Measurements from ENCODE around the gene RARRES1.
"Not testable (repeated sequence)": the region's sequence is repeated elsewhere in the genome, so short reads cannot be mapped to it uniquely, and the experiment has no call there.

The RARRES1 gene

DNA sequence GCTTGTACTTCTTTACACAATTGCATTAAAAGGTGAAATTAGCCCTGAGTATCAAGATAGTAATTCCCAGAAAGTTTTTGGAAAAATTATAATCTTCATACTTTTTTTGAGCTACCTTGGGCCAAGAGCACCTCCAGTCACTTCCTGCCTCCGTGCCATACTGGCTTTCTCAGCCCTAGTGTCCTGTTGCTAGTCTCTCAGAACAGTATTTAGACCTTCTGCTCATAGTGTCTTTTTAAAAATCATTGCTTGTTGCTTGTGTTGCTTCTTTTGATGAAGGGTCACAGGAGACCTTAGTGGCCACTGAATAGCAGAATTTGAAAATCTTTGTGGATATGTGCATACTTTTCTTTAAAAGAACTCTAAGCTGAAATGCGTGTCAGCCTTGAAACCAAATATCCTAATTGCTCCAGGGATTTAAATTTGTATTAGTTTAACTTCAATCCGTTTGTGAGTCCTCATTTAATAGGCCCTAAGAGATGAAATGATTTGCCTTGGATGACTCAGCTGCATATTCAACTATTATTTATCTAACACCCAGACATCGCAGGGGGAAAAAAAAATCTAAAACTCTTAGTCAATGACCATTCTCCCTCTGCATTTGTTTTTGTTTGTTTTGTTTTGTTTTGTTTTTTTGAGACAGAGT lies 30.7 kb downstream of the RARRES1 start:
- FAIRE-seq (no peak), DNase-seq (ENCODE audit: insufficient read length, low spot score) (no peak)

- FAIRE-seq (no peak), DNase-seq (ENCODE audit: insufficient read length, low spot score) (no peak)
These were observed 31.7 kb downstream of the RARRES1 start for GRCh38 chr3:158700559-158700958.

- FAIRE-seq (no peak), DNase-seq (ENCODE audit: insufficient read length, low spot score) (no peak)
These were observed 35.6 kb downstream of the RARRES1 start for GRCh38 chr3:158696618-158697017.

DNA sequence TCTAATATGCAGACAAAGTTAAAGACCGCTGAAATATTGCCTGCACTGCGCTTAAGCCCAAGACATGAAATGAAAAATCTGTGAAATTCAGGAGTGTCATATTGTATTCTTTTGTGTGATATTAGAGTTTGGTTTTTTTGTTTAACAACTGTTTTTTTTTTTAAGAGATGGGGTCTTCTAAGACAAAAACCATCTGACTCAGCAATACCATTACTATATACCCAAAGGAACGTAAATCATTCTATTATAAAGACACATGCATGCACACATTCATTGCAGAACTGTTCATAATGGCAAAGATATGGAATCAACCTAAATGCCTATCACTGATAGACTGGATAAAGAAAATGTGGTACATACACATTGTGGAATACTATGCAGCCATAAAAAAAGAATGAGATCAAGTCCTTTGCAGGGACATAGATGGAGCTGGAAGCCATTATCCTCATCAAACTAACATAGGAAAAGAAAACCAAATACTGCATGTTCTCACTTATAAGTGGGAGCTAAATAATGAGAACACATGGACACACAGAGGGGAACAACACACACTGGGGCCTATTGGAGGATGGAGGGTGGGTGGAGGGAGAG lies 38.3 kb downstream of the RARRES1 start:
- not testable (repeated sequence) for DNase-seq (ENCODE audit: insufficient read length, low spot score); FAIRE-seq

DNA sequence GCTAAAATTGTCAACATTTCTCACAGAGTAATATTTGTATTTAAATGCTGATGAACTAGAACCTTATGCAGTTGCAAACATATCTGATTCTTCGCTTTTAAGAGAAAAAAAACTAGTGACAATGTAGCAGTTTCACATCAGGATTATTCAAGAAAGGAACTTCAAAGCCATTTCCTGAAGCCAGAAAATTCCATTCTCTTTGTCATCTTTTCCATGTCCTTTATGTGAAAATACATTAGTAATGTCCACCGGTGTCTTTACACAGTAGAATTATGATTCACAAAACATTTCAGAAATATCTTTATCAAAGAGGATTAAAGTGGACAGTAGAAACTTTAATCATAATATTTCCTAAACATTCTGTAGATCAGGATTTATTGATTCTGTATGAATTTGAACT lies 47.1 kb downstream of the RARRES1 start:
- no peak for DNase-seq (ENCODE audit: insufficient read length, low spot score)
- no peak for FAIRE-seq

DNA sequence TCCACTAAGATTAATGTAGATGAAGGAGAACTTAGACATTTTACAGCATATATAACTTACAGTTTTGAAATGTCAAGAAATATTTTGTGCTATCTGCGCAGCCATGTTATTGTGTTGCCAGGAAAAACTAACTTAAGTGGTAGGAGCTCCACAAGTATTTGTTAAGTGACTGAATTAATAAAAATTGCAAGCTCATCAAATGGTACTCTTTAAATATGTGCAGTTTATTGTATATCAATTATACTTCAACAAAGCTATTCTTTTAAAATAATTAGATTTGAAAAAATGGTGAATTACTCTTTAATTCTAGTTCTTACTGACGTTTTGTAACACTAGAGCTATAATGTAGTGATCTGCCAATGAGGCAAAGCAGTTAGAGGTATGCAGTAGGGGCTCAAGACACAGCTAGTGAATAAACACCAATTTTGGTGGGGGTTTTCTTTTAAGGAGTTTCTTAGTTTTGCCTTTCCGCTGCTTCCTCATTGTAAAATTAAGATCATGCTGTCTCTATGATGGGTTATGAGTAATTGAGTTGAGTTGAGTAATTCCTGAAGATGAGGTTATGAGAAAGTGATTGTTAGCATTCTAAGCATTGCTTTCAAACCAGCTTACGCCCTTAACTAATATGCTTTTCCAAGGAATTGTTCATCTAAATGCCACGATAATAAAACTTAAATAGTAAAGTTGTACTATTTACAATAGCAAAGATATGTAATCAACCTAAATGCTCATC lies 48.9 kb downstream of the RARRES1 start:
- DNase-seq (ENCODE audit: insufficient read length, low spot score): no peak
- no peak for FAIRE-seq

DNA sequence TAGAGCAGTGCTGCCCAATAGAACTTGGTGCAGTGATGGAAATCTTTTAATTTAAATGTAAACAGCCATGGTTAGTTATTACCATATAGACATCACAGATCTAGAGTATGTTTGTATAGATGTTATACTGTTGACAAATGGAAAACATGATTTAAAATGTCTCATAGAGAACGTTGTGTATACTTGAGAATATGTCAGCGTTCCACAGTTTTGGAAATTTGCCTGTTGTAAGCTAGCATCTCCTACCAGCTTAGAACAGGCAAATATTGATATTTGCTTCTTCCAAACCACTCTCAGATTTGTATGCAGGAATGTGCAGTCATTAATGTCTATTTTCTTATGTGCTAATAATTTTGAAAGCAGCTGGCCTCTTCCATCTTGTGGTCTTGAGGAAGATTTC lies 51.4 kb downstream of the RARRES1 start:
- DNase-seq (ENCODE audit: insufficient read length, low spot score) (no peak), FAIRE-seq (no peak)

DNA sequence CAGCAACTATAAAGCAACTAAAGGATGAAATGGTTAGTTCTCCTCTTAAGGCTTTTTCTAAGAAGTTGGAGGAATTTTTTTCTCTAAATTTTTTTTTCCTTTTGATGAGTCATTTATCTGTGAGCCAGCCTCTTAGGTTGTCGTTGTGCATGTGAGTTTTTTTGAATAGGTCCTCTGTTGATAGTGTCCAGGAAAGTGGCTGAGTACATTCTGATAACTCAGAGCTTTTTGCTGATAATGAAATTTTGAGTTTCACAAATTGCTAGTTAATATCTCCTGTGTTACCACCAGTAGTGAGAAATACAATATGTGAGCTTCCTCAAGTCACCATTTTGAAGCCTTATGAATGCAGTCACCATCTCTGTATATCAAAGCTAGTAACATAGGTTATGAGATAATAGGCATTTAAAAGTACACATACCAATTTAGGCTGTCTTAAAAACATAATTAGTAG lies 52.7 kb downstream of the RARRES1 start:
- FAIRE-seq (no peak), DNase-seq (ENCODE audit: insufficient read length, low spot score) (no peak)

DNA sequence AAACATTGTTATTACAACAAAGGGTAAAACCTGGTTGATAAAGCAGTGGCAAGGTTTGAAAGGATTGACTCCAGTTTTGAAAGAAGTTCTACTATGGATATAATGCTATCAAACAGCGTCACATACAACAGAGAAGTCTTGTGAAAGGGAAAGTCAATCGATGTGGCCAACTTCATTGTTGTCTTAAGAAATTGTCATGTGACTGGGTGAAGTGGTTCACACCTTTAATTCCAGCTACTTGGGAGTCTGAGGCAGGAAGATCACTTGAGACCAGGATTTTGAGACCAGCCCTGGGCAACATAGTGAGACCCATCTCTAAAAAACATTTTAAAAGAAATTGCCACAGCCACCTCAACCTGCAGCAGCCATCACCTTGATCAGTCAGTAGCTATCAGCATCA lies 53.6 kb downstream of the RARRES1 start:
- FAIRE-seq: no peak
- no peak for DNase-seq (ENCODE audit: insufficient read length, low spot score)

GRCh38 chr3:158672215-158673176 lies 59.8 kb downstream of the RARRES1 start, which contains the start of gene LXN:
Gene LXN (minus strand): TSS chr3:158672648. CDS start chr3:158672478, 170 bp downstream.
- FAIRE-seq (peak; percentile 67), DNase-seq (ENCODE audit: insufficient read length, low spot score) (peak; percentile 72)

GRCh38 chr3:158671821-158672214 lies 60.4 kb downstream of the RARRES1 start:
- FAIRE-seq: no peak
- no peak for DNase-seq (ENCODE audit: insufficient read length, low spot score)

DNA sequence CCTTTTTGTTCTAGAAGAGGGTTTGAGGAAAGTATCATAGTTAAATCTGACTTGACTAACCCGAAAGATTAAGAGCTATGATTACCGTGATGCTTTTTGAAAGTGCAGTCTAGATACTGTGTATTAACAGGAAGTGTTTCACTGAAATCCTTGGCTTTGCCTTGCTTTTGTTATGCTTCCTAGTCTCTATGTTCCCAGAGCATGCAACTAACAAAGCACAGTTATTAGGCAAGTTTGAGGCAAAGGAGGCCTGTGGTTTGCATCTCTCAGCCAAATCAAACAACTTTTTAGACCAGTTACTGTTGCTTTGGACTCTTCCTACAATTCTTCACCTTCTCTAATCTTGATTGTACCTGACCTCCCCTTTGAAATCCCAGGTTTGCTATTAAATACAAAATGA lies 63.8 kb downstream of the RARRES1 start:
- no peak for DNase-seq (ENCODE audit: insufficient read length, low spot score)
- FAIRE-seq: no peak

- FAIRE-seq (no peak), DNase-seq (ENCODE audit: insufficient read length, low spot score) (no peak)
These were observed 65.8 kb downstream of the RARRES1 start for GRCh38 chr3:158666416-158666815.

GRCh38 chr3:158663832-158664231 lies 68.4 kb downstream of the RARRES1 start:
- no peak for DNase-seq (ENCODE audit: insufficient read length, low spot score)
- no peak for FAIRE-seq

- no peak for FAIRE-seq
- DNase-seq (ENCODE audit: insufficient read length, low spot score): no peak
These were observed 69.0 kb downstream of the RARRES1 start for GRCh38 chr3:158663246-158663645.

DNA sequence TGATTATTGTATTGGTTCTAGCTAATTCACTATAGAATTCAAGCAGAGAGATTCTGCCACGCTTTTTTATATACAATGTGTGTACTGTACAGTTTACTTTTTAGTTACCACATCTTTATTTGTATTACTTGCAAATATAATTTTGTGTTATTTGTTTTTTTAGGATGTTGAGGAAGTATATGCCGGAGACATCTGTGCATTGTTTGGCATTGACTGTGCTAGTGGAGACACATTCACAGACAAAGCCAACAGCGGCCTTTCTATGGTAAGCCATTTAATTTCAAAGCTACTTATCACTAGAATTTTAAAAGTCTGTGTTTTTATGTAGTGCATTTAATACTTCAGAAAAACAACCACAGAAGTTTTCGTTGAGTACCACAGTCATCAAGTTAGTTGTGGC lies 71.5 kb downstream of the RARRES1 start:
- FAIRE-seq (no peak), DNase-seq (ENCODE audit: insufficient read length, low spot score) (no peak)

DNA sequence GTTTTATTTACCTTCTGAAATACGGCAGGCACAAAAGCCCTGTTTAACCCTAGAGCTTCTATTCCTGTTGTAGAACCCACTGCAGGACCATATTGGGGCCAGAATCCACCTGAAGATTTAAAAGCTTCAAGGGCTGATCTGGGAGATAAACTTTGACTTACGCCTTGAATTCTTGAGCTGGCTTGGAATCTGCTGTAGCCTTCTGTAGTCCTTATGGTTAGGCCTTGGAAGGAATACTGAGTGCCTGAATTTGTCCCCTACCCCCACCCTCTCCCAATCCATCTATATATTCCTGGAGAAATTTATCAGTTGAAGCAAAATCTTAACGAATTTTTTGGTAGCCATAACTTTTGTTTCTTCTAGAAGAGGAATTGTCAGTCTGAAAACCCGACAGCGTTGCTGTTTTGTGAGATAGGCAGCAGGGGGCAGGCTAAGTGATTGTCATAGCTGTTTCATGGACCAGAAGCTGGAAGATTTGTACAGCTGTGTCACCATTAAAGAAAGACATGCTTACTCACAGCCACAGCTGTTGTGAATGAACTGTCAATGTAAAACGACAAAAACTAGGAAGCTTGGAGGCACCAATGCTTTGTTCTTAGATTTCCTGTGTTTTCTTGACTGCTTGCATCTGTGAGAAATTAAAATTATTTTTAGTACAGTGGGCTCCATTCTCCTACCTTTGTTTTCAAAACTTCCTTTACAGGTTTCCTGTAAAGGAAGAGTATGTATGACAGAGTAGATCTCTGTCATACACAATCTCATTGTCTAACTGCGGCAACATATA lies 72.6 kb downstream of the RARRES1 start:
- peak; percentile 4 for FAIRE-seq

DNA sequence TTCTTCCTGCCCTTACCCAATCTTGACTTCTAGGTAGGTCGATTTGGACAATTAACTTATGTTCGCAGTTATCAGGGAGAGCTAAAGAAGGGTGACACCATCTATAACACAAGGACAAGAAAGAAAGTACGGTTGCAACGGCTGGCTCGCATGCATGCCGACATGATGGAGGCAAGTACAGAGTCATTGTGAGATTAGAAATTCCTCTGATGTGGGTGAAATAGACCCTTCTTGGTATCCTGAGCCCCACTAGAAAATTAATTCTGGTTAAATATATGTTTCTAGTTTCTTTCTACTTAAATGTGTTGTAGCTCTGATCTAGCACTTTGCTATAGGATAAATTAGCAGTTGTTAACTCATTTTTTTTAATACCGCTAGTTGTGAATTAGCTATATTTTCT lies 73.4 kb downstream of the RARRES1 start:
- DNase-seq (ENCODE audit: insufficient read length, low spot score): no peak
- FAIRE-seq: no peak

More for the DNA sequence above, 72.6 kb downstream of the RARRES1 start:
- DNase-seq (ENCODE audit: insufficient read length, low spot score): peak; percentile 57

- FAIRE-seq (no peak), DNase-seq (ENCODE audit: insufficient read length, low spot score) (no peak)
These were observed 79.8 kb downstream of the RARRES1 start for GRCh38 chr3:158652463-158652862.

DNA sequence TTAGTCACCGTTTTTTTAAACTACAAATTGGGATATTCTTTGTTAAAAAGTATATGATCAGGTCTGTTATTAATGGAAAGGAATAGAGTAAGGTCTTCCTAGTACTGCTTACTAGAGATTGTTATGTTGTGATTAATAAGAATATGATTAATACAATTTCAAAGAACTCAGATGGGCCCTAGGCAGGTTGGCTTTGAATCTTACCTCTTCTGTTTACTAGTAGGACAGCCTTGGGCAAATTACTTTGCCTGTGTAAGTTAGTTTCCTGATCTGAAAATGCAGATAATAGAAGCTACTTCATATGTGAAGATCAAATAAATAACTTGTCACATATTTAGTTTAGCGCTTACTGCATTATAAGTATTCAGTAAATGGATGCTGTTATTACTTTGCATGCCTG lies 81.1 kb downstream of the RARRES1 start:
- FAIRE-seq (no peak), DNase-seq (ENCODE audit: insufficient read length, low spot score) (no peak)

Measured in HTR-8/SVneo (cell line).